Activated CD8-positive, alpha-beta memory T cell treated with anti-CD3 and anti-CD28 coated beads for 36 hours (primary cell): ENCODE data around the gene ABTB2. TPM values are rescaled to one million over a fixed set of nuclear protein-coding genes. Genes with fewer than 3 reads are reported as not detected.
"Not testable (repeated sequence)": the region's sequence is repeated elsewhere in the genome, so short reads cannot be mapped to it uniquely, and the experiment has no call there.

ENCODE experiments used
- CTCF ChIA-PET: fragments of 350-600 bp; sonication (Branson Sonifier 250); formaldehyde crosslinking; loops from one replicate; lab custom pipeline; 2021; ENCODE audit warnings: antibody characterized with exemption; lab: Charles Lee
- POLR2A ChIA-PET: fragments of 350-600 bp; sonication (Branson Sonifier 250); formaldehyde crosslinking; loops from one replicate; lab custom pipeline; 2021; ENCODE audit warnings: antibody characterized with exemption; lab: Charles Lee
- total RNA-seq, 2 experiments: library from RNA; stranded (reverse); gene quantifications; one replicate each; pipeline ENCODE4 v1.2.3, GENCODE V29; 2021

The ABTB2 gene
- total RNA-seq, 2 experiments from 2014 or later = 6.1 to 6.2 TPM

DNA sequence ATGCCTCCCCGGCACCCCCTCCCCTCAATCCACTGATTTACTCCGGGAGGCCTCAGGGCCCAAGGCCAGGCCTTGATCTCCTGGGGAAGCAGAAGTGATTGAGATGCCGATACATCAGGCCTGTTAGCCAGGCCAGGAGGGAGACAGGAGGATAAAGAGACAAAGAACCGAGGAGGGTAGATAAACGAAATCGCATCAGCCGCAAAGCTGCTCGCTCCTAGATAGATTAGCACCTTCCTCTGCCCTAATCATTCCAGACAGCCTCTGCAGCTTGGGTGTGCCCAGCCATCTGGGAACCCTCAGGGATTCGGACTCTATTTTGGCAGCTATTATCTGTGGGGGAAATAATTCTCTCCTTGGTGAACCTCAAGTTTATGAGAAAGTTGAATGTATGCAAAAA, 121.2 kb downstream of the ABTB2 start:
- CTCF ChIA-PET = interaction anchor here (3.7 kb wide), 1 partner anchor 10 kb away, joined by 15 read pairs; no protein-coding TSS in a partner anchor
- POLR2A ChIA-PET = no interaction called here

DNA sequence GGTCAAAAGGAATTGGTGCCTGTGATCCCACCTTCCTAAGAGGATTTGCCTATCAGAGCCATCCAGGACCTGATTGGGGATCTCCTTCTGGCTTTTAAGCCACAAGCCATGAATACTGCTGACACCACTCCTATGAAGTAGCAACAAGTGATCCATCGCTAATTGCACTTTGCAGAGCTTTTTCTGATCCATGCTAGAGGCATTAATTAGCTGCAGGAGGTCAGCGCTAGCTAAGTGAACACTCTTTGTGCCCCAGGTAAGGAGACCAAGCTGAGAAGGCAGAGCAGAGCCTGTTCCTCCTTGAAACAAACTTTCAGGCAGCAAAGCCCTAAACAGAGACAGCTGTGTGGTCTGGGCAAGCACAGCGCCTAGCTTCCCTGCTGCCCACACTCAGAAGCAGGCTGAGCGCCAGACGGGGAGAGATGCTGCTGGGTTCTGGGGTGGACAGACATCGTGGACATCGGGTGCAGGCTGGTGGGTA, 122.2 kb downstream of the ABTB2 start:
- CTCF ChIA-PET = interaction anchor here (3.7 kb wide), 1 partner anchor 11 kb away, joined by 15 read pairs; no protein-coding TSS in a partner anchor
- POLR2A ChIA-PET = interaction anchor here (0.5 to 0.8 kb wide), 2 partner anchors 8 to 466 kb away, joined by 3 to 6 read pairs; no protein-coding TSS in a partner anchor

DNA sequence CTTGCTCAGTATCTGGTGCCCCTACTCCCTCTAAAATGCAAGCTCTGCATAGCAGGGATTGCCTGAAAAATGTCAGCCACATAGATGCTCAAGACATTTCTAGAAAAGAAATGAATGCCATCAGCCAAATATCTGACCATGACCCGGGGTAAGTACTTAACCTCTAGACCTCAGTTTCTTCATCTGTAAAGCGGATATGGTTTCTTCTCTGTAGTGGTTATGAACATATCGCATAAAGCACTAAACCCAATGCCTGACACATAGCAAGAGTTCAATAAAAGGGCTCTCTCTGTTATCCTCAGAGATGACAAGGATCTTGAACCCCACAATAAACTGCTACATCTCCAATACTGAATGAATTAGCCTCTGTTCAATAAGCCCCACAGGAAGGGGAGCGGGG, 122.6 kb downstream of the ABTB2 start:
- POLR2A ChIA-PET = interaction anchor here (0.8 kb wide), 1 partner anchor 466 kb away, joined by 3 read pairs; no protein-coding TSS in a partner anchor

DNA sequence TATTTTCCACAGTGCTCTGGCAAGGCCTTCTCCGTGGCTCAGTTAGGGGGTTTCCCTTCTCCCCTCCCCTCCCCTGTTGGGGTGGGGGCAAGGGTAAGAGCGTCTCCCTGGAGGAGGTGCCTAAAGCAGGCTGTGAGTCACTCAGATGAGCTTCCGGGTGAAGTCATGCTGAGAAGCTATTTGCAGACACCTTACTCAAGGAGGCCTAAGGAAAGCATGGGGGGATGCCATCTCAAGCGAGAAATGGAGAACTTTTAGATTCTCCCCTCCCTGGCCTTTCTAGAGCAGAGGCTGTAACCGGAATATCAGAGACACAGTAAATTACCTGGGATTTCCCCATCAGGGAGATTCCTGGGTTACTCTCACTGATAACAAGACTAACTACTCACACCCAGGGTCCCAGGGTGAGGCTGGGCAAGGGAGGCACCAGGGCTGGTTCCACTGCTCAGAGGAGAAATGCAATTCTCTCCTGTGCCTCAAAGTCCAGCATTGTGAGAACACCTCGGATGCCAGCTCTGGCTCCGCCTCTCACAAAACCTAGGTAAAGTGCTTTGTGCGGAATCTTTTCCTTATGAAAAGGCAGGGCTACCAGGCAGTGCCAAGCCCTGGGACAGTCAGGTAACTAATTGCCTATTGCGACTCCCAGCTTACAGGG, 123.6 kb downstream of the ABTB2 start:
- ChIA-PET CTCF (interaction anchor here (0.7 to 3.7 kb wide), 4 partner anchors 12 to 123 kb away, joined by 3 to 15 read pairs (median 8); partner anchors contain the start of gene ABTB2), POLR2A (no interaction called here)

More for the DNA sequence above, 122.6 kb downstream of the ABTB2 start:
- CTCF ChIA-PET = interaction anchor here (0.7 to 3.7 kb wide), 3 partner anchors 11 to 122 kb away, joined by 3 to 15 read pairs (median 10); partner anchors contain the start of gene ABTB2

DNA sequence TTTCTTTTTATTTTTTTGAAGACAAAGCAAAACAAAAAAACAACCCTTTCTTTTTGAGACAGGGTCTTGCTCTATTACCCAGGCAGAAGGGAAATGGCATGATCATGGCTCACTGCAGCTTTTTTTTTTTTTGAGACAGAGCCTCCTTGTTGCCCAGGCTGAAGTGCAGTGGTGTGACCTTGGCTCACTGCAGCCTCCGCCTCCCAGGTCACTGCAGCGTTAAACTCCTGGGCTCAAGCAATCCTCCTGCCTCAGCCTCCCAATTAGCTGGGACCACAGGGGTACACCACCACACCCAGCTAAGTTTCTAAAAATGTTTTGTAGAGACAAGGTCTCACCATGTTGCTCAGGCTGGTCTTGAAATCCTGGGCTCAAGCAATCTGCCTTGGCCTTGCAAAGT, 124.6 kb downstream of the ABTB2 start:
- CTCF ChIA-PET = interaction anchor here (0.6 to 3.7 kb wide), 4 partner anchors 13 to 202 kb away, joined by 4 to 15 read pairs (median 8); partner anchors contain the start of gene ABTB2
- POLR2A ChIA-PET = no interaction called here

DNA sequence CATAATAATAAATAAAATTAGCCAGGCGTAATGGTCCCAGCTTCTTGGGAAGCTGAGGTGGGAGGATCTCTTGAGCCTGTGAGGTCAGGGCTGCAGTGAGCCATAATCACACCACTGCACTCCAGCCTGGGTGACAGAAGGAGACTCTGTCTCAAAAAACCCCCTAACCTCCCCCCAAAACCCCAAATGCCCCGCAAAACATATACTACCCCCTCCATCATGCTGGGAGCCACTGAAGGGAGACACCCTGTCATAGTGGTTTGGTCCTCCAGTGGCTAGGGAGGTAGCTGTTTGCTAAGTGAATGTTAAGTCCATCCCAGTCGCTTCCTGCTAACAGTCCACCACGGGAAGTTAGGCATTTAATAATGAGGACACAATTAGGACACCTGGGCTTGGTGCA, 125.0 kb downstream of the ABTB2 start:
- ChIA-PET POLR2A (no interaction called here), CTCF (interaction anchor here (0.6 to 2.9 kb wide), 4 partner anchors 12 to 202 kb away, joined by 3 to 10 read pairs (median 4); partner anchors contain the start of gene ABTB2)

DNA sequence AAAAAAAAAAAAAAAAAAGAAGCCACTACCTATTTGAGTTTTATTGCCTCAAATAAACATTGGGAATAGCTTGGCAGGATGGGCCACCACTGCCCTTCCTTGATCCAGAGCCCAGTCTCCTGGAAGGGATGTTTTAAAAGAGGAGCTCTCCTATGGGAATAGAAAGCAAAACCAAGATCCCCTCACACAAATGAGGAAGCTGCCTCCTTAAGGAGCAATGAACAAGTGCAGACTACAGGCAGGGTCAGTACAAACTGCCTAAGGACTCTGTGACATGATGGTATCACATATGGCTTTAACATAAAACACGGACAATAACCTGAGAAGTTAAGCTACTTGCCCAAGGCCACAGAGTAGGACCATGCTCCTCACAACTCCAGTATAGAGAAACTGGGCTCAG, 131.6 kb downstream of the ABTB2 start:
- ChIA-PET POLR2A (interaction anchor here (0.6 kb wide), 1 partner anchor 133 kb away, joined by 8 read pairs; no protein-coding TSS in a partner anchor), CTCF (no interaction called here)

DNA sequence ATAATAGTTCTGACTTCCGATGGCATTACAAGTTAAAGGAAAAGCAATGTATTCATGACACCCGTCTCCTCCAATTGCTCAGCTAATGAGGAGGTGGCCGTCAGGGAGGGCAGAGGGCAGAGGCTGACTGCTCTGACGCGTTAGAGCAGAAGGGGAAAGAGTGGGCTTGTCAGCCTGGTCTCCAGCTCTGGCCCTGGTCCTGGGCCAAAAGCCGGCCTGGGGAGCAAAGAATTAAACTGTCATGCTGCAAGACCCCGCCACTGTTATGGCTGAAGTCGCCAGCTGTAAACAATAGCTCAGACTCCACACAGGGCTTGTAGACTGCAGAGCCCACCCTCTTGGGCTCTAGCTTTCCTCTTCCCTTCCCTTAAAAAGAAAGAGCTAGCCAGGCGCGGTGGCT, 132.7 kb downstream of the ABTB2 start:
- ChIA-PET POLR2A (no interaction called here), CTCF (no interaction called here)

DNA sequence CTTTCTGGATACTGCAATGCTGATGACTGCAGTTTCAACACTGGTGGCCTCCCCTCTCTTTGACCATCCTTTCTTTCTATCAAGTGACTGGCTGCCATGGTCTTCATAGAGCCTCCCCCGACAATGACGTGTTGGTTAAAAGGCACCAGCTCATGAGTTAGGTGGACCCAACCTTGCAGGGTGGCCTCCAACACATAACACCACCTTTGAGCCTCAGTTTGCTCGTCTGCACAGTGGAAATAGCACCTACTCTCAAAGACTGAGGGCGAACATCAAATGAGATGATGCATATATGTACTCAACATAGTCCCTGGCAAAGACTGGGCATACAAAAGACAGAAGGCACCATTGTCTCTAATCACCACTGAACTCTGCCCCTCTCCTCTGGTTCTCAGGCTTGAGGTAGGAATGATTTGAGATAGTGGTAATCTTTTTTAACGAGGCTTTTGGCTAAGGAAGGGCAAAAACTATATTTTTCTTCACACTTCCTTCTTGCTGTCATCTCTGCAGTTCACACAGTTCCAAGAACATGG, 133.3 kb downstream of the ABTB2 start:
- ChIA-PET POLR2A (no interaction called here), CTCF (no interaction called here)

DNA sequence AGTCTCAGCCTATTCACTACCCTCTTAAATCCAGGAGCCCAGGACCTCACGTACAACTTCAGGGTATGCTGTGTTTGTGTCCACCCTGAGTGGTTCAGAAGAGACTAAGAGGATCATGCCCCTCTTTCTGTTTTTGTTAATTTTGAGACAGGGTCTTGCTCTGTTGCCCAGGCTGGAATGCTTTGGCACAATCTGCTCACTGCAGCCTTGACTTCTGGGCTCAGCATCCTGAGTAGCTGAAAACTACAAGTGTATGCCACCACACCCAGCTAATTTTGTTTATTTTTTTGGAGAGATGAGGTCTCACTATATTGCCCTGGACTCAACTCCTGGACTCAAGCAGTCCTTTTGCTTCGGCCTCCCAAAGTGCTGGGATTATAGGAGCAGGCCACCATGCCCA, 133.9 kb downstream of the ABTB2 start:
- CTCF ChIA-PET = no interaction called here
- POLR2A ChIA-PET = no interaction called here

DNA sequence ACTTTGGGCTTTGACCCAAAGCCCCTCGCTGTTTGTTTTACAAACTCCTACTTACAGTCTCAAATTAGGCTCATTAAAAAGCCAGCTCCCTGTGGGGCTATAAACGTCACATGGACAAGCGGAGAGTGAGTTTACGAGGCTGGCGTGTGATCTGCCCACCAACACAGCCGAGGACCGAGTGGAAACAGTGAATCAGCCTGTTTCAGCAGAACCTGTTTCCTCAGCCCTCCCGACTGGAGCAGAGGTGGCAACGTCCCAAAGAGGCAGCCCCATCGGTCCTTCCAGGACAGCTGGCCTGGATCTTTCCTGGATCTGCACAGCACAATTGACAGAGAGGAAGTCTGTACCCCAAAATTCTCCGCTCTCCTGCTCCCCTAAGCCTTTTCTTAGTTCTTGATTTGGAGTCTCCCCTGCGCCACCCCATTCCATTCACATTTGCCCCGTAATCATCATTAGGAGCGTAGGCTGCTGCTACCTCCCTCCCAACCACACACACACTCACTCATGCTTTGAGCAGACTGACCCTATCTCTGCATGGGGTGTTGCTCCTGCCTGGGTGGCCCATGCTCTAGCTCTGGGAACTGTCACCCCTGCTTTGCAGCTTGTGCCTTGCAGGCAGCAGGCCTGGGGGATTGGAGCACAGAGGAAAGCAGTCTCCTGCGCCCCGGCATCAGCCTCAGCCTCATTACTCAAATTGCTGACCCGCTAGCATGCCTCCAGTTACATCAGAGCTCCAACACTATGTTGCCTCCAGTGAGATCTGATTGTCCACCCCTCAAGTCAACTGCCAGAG, 134.6 kb downstream of the ABTB2 start:
- ChIA-PET POLR2A (no interaction called here), CTCF (no interaction called here)

DNA sequence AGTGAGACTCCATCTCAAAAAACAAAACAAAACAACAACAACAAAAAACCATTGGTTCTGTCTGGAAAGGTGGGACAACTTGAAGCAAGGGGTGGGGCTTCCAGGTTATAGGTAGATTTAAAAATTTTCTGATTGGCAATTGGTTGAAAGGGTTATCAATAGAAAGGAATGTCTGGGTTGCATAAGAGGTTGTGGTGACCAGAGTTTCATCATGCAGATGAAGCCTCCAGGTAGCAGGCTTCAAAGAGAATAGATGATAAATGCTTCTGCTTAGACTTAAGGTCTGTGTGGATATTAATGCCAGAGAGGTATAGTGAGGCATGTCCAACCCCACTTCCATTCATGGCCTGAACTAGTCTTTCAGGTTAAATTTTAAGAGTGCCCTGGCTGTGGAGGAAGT, 135.8 kb downstream of the ABTB2 start:
- ChIA-PET POLR2A (no interaction called here), CTCF (no interaction called here)

DNA sequence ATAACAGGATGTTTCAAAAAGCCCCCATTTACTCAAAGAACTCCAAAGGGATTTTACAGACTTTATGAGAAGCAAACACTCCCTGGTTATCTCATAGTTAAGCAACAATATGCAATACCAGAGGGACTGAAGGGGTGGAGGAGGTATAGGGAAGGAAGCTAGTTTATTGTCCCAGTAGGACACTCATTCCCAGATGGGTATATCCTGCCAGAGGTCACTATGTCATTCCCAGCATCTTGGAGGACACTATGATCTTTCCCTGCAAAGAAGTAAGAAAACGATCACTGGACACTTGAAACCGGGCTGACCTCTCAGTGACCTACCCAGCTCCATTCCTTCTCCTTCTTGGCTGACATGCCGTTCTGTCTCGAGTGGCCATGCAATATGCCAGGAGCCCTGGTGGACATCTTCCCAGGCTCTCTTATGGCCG, 137.9 kb downstream of the ABTB2 start:
- ChIA-PET POLR2A (no interaction called here), CTCF (no interaction called here)

DNA sequence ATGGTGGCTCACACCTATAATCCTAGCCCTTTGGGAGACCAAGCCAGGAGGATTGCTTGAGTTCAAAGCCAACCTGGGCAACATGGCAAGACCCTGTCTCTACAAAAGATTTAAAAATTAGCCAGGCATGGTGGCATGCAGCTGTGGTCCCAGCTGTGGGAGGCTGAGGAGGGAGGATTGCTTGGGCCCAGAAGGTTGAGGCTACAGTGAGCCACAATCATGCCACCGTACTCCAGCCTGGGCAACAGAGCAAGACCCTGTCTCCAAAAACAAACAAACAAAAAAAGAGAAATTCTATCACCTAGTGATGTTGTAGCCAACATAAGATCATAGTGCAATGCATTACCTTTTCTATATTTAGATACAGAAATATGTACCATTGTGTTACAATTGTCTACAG, 138.5 kb downstream of the ABTB2 start:
- POLR2A ChIA-PET = no interaction called here
- CTCF ChIA-PET = interaction anchor here (1.2 kb wide), 1 partner anchor 45 kb away, joined by 5 read pairs; no protein-coding TSS in a partner anchor

DNA sequence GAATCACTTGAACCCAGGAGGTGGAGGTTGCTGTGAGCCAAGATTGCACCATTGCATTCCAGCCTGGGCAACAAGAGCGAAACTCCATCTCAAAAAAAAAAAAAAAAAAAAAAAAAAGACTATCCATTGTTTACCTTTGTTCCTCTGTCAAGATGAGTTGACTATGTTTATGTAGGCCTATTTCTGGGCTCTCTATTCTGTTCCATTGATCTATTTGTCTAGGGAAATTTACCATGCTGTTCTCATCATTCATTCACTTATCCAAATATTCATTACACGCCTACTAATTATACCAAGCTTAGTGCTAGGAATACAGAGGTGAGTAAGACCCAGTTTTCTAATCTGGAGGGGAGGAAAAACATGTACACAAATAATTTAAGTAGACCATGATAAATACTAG, 139.1 kb downstream of the ABTB2 start:
- POLR2A ChIA-PET = not testable (repeated sequence)
- CTCF ChIA-PET = interaction anchor here (1.2 kb wide), 1 partner anchor 44 kb away, joined by 5 read pairs; no protein-coding TSS in a partner anchor

DNA sequence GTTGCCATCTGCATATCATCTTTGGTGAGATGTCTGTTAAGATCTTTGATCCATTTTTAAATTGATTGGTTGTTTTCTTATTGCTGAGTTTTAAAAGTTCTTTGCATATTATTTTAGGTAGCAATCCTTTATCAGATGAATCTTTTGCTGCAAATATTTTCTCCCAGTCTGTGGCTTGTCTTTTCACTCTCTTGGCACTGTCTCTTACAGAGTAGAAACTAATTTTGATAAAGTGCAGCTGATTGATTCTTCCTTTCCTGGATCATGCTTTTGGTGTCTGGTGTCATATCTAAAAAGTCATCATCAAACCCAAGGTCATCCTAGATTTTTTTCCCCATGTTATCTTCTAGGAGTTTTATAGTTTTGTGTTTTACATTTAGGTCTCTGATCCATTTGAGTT, 139.7 kb downstream of the ABTB2 start:
- CTCF ChIA-PET = no interaction called here
- POLR2A ChIA-PET = no interaction called here

DNA sequence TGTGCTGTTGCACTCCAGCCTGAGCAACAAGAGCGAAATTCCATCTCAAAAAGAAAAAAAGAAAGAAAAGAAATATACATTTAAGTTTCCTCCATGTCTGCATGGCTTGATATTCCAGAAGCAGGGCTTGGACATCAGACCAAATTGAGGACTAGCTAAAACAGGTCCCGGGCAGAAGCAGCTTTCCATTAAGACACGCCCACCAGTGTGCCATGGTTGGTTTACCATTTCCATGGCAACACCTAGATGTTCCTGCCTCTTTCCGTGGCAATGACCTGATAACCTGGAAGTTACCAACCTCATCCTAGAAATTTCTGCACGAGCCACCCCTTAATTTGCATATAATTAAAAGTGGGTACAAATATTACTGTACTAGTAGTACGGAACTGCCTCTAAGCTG, 141.1 kb downstream of the ABTB2 start:
- ChIA-PET CTCF (interaction anchor here (0.8 to 1.7 kb wide), 2 partner anchors 15 to 17 kb away, joined by 3 to 5 read pairs; no protein-coding TSS in a partner anchor), POLR2A (no interaction called here)

DNA sequence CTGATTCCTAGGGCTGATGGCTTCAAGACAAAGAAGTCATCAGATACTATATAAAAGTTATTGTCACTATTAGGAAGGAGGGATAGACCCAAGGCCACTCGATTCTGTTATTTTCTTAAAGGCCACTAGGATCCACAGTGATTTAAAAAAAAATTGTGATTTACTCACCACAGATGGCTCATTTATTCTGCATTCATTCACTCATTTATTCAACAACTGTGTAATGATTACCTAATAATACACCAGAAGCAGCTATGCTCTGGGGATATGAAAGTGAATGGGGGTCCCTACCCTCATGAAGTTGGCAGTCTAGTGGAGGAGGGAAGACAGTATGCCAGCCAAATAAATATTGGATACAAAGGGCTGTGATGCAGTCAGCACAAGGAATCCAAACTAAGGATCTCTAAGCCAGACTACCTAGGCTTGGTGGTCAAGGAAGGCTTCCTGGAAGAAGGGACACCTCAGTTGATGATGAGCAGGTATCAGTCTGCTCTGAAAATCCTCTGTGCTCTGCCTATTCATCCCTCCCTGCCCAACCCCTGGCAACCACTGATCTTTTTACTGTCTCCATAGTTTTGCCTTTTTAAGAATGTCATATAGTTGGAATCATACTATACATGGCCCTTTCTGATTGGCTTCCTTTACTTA, 141.9 kb downstream of the ABTB2 start:
- ChIA-PET CTCF (interaction anchor here (0.8 to 1.8 kb wide), 4 partner anchors 16 to 141 kb away, joined by 3 to 12 read pairs (median 6); partner anchors contain the start of gene ABTB2), POLR2A (interaction anchor here (0.7 kb wide), 1 partner anchor 39 kb away, joined by 3 read pairs; no protein-coding TSS in a partner anchor)
